Nephron (organoid): ENCODE results near the gene ITGAX.

Source experiments
- H3K27ac Mint-ChIP-seq, 3 experiments: 2 replicates each; pipeline ENCODE4 v1.8.0; 2020; ENCODE audit warnings: mixed read lengths in 3 of 3, mild to moderate bottlenecking in 2 of 3, moderate library complexity in 1 of 3
- H3K27me3 Mint-ChIP-seq: 2 replicates; pipeline ENCODE4 v1.8.0; 2021; ENCODE audit warnings: low read depth, mild to moderate bottlenecking, moderate library complexity, mixed read lengths
- H3K36me3 Mint-ChIP-seq: 2 replicates; pipeline ENCODE4 v1.8.0; 2020; ENCODE audit warnings: low read depth, mixed read lengths
- H3K4me1 Mint-ChIP-seq: 2 replicates; pipeline ENCODE4 v1.8.0; 2020; ENCODE audit warnings: mixed read lengths
- H3K4me3 Mint-ChIP-seq, 3 experiments: 2 replicates each; pipeline ENCODE4 v1.8.0; 2020; ENCODE audit warnings: mild to moderate bottlenecking in 3 of 3, mixed read lengths in 3 of 3, moderate library complexity in 2 of 3
- H3K9me3 Mint-ChIP-seq: 2 replicates; pipeline ENCODE4 v1.8.0; 2020; ENCODE audit warnings: mixed read lengths
- TF ChIP-seq, protein P1 (sequence below), 3 experiments: fragments of 200-600 bp; sonication (generic); IDR thresholded peaks; one replicate each; pipeline ENCODE4 v1.5.0; 2021; ENCODE audit warnings: antibody characterized with exemption in 3 of 3; ENCODE audit not compliant: unreplicated experiment in 3 of 3

The ITGAX gene

GRCh38 chr16:31375231-31375630 is 20.3 kb downstream of the ITGAX start:
- Mint-ChIP-seq H3K4me3 (no peak overlapping the region), H3K27ac (no peak overlapping the region), H3K36me3 (no peaks in the 10 kb centered on the region), H3K4me1 (no peaks in the 10 kb centered on the region), H3K9me3 (peaks cover 7% of the 10 kb centered on the region), H3K27me3 (peaks cover 36% of the 10 kb centered on the region)
- TF ChIP-seq, protein P1, sequence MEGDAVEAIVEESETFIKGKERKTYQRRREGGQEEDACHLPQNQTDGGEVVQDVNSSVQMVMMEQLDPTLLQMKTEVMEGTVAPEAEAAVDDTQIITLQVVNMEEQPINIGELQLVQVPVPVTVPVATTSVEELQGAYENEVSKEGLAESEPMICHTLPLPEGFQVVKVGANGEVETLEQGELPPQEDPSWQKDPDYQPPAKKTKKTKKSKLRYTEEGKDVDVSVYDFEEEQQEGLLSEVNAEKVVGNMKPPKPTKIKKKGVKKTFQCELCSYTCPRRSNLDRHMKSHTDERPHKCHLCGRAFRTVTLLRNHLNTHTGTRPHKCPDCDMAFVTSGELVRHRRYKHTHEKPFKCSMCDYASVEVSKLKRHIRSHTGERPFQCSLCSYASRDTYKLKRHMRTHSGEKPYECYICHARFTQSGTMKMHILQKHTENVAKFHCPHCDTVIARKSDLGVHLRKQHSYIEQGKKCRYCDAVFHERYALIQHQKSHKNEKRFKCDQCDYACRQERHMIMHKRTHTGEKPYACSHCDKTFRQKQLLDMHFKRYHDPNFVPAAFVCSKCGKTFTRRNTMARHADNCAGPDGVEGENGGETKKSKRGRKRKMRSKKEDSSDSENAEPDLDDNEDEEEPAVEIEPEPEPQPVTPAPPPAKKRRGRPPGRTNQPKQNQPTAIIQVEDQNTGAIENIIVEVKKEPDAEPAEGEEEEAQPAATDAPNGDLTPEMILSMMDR (IDR thresholded peaks at IDR 0.05; ENCODE audit: unreplicated experiment in 3 of 3), result no peak

DNA sequence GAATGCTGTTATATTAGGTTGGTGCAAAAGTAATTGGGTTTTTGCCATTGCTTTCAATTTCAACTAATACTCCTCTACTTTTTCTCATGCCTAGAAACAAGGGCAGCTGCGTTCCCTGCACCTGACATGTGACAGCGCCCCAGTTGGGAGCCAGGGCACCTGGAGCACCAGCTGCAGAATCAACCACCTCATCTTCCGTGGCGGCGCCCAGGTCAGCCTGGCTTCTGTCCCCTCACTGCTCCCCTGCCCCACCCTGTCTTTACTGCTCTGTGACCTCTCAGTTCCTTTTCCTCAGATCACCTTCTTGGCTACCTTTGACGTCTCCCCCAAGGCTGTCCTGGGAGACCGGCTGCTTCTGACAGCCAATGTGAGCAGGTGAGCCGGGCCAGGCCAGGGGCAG is 21.7 kb downstream of the ITGAX start:
- H3K36me3 Mint-ChIP-seq, result no peaks in the 10 kb centered on the region
- TF ChIP-seq, protein P1 (IDR thresholded peaks at IDR 0.05; ENCODE audit: unreplicated experiment in 3 of 3), result no peak
- no peak overlapping the region for H3K27ac Mint-ChIP-seq
- H3K9me3 Mint-ChIP-seq, result peaks cover 2% of the 10 kb centered on the region
- no peak overlapping the region for H3K4me3 Mint-ChIP-seq
- peaks cover 45% of the 10 kb centered on the region for H3K27me3 Mint-ChIP-seq
- no peaks in the 10 kb centered on the region for H3K4me1 Mint-ChIP-seq

DNA sequence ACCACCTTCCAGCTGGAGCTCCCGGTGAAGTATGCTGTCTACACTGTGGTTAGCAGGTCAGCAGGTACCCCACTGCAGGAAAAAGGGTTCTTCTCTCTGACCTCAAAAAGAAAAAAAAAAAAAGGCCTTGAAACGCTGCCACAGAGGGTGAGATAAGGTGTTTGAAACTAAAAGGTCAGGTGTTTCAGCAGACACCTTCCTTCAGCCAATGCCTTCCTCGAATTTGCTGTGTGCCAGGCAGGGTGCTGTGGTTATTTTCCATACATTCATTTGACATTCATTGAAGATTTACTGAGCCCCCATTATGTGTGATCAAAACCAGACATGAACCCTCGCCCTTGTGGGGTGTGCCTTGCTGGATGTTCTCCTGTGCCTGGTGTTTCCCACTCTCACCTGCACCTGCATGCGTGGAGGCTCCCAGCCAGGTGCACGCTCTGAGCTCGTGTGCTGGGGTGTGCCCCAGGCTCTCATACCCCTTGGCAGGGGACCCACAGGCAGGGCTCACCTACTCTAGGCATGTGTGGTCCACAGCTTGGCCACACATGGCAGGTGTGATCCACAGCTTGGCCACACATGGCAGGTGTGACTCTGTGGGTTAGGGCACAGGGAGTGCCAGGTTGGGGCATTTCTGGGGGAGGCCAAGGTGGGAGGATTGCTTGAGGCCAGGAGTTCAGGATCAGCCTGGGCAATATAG is 22.4 kb downstream of the ITGAX start:
- Mint-ChIP-seq H3K4me1 (no peaks in the 10 kb centered on the region), H3K27ac (no peak overlapping the region), H3K27me3 (peaks cover 49% of the 10 kb centered on the region), H3K36me3 (no peaks in the 10 kb centered on the region), H3K9me3 (peaks cover 2% of the 10 kb centered on the region), H3K4me3 (no peak overlapping the region)
- TF ChIP-seq, protein P1 (IDR thresholded peaks at IDR 0.05; ENCODE audit: unreplicated experiment in 3 of 3), result no peak

- no peaks in the 10 kb centered on the region for H3K4me1 Mint-ChIP-seq
- peaks cover 1% of the 10 kb centered on the region for H3K9me3 Mint-ChIP-seq
- no peaks in the 10 kb centered on the region for H3K36me3 Mint-ChIP-seq
- TF ChIP-seq, protein P1 (IDR thresholded peaks at IDR 0.05; ENCODE audit: unreplicated experiment in 3 of 3), result no peak
- H3K27me3 Mint-ChIP-seq, result peaks cover 50% of the 10 kb centered on the region
- no peak overlapping the region for H3K4me3 Mint-ChIP-seq
- H3K27ac Mint-ChIP-seq, result no peak overlapping the region
These were observed 25.2 kb downstream of the ITGAX start for GRCh38 chr16:31380201-31380600.

DNA sequence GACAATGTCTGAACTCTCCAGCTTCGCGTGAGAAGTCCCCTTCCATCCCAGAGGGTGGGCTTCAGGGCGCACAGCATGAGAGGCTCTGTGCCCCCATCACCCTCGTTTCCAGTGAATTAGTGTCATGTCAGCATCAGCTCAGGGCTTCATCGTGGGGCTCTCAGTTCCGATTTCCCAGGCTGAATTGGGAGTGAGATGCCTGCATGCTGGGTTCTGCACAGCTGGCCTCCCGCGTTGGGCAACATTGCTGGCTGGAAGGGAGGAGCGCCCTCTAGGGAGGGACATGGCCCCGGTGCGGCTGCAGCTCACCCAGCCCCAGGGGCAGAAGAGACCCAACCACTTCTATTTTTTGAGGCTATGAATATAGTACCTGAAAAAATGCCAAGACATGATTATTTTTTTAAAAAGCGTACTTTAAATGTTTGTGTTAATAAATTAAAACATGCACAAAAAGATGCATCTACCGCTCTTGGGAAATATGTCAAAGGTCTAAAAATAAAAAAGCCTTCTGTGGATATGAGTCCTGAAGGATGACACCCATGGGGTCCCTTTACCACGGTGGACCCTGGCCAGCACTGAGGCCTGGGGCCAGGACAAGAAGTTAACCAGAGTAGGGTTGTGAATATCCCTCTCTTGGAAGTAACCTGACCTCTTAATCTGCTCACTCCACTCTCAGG is 27.6 kb downstream of the ITGAX start:
- Mint-ChIP-seq H3K36me3 (no peaks in the 10 kb centered on the region), H3K27ac (no peak overlapping the region), H3K4me3 (no peak overlapping the region), H3K9me3 (no peaks in the 10 kb centered on the region), H3K27me3 (peaks cover 34% of the 10 kb centered on the region), H3K4me1 (no peaks in the 10 kb centered on the region)
- TF ChIP-seq, protein P1 (IDR thresholded peaks at IDR 0.05; ENCODE audit: unreplicated experiment in 3 of 3), result peak; percentile 46 to 61 (median 55)

DNA sequence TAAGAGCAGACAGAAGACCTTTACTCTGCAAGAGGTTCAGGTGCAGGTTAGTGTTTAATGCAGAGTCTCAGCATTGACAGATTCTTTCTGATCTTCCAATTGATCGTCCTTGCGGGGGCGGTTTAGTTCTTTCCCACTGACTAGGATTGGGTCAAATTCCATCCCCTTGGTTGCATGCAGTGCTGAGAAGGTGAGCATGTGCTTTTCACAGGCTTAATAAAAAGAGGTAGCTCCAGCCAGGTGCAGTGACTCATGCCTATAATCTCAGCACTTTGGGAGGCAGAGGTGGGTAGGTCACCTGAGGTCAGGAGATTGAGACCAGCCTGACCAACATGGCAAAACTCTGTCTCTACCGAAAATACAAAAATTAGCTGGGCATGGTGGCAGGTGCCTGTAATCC is 30.7 kb downstream of the ITGAX start:
- no peaks in the 10 kb centered on the region for H3K36me3 Mint-ChIP-seq
- H3K4me3 Mint-ChIP-seq, result no peak overlapping the region
- H3K4me1 Mint-ChIP-seq, result no peaks in the 10 kb centered on the region
- H3K27me3 Mint-ChIP-seq, result peaks cover 31% of the 10 kb centered on the region
- no peaks in the 10 kb centered on the region for H3K9me3 Mint-ChIP-seq
- H3K27ac Mint-ChIP-seq, result no peak overlapping the region
- TF ChIP-seq, protein P1 (IDR thresholded peaks at IDR 0.05; ENCODE audit: unreplicated experiment in 3 of 3), result no peak
